Astrocyte (in vitro differentiated cells and primary cell): Measurements from ENCODE around the gene EID3.

Experiments
- CTCF ChIP-seq: IDR thresholded peaks from 2 replicates; pipeline ENCODE4 v1.5.1; 2011; ENCODE audit warnings: low read depth, mild to moderate bottlenecking, inconsistent platforms, low read length, moderate library complexity; ENCODE audit not compliant: insufficient read depth
- EZH2 ChIP-seq: IDR thresholded peaks from 2 replicates; pipeline ENCODE4 v1.6.1; 2012; ENCODE audit warnings: mild to moderate bottlenecking, low read length, inconsistent platforms; ENCODE audit not compliant: insufficient read depth

- TF ChIP-seq CTCF, result no peak
- no peak for TF ChIP-seq EZH2
These were observed 896 bp downstream of the EID3 start for GRCh38 chr12:104304261-104305009.
